HepG2 (cell line): ENCODE measurements around the gene CDKL2. TPM values are rescaled to one million over a fixed set of nuclear protein-coding genes. Genes with fewer than 3 reads are reported as not detected.

Source experiments
- GTF2F1 ChIP-seq: fragments of 150-350 bp; IDR thresholded peaks from 2 replicates; pipeline ENCODE4 v1.6.1; 2014; ENCODE audit warnings: low read length
- HDAC2 ChIP-seq: sonication (generic); formaldehyde crosslinking; IDR thresholded peaks from 2 replicates; pipeline ENCODE4 v1.4.0; 2020; ENCODE audit warnings: missing genetic modification reagents
- HMG20A ChIP-seq: IDR thresholded peaks from 2 replicates; pipeline ENCODE4 v1.6.1; 2016; ENCODE audit warnings: borderline replicate concordance
- ISL2 ChIP-seq: sonication (generic); formaldehyde crosslinking; IDR thresholded peaks from 2 replicates; pipeline ENCODE4 v1.5.0; 2020; ENCODE audit warnings: missing genetic modification reagents
- MYPOP ChIP-seq: sonication (generic); formaldehyde crosslinking; IDR thresholded peaks from 2 replicates; pipeline ENCODE4 v1.8.1; 2023; ENCODE audit warnings: mild to moderate bottlenecking, moderate library complexity, missing genetic modification reagents
- NFKBIZ ChIP-seq: IDR thresholded peaks from 2 replicates; pipeline ENCODE4 v1.6.1; 2018; ENCODE audit warnings: missing genetic modification reagents, missing compliant biosample characterization
- PHB2 ChIP-seq: fragments of 450-650 bp; IDR thresholded peaks from 2 replicates; pipeline ENCODE4 v1.6.1; 2018; ENCODE audit not compliant: partially characterized antibody
- PRDM10 ChIP-seq: sonication (generic); formaldehyde crosslinking; IDR thresholded peaks from 2 replicates; pipeline ENCODE4 v1.4.0; 2020; ENCODE audit warnings: low read depth, missing genetic modification reagents
- SSRP1 ChIP-seq: IDR thresholded peaks from 2 replicates; pipeline ENCODE4 v1.6.1; 2016; ENCODE audit warnings: control low read depth
- THYN1 ChIP-seq: sonication (generic); formaldehyde crosslinking; IDR thresholded peaks from 2 replicates; pipeline ENCODE4 v1.8.1; 2023; ENCODE audit warnings: low read depth, mild to moderate bottlenecking, moderate library complexity, missing genetic modification reagents, borderline replicate concordance
- TRIM22 ChIP-seq: fragments of 450-650 bp; IDR thresholded peaks from 2 replicates; pipeline ENCODE4 v1.6.1; 2017
- ZNF180 ChIP-seq: sonication (generic); formaldehyde crosslinking; IDR thresholded peaks from 2 replicates; pipeline ENCODE4 v1.4.0; 2020; ENCODE audit warnings: low read depth, missing genetic modification reagents, borderline replicate concordance
- ZNF513 ChIP-seq: sonication (generic); formaldehyde crosslinking; conservative IDR thresholded peaks from 2 replicates; pipeline ENCODE4 v1.5.0; 2020; ENCODE audit warnings: missing genetic modification reagents
- ZNF563 ChIP-seq: sonication (generic); formaldehyde crosslinking; IDR thresholded peaks from 2 replicates; pipeline ENCODE4 v1.8.0; 2022; ENCODE audit warnings: mild to moderate bottlenecking, moderate library complexity, missing genetic modification reagents
- ZNF747 ChIP-seq: sonication (generic); formaldehyde crosslinking; IDR thresholded peaks from 2 replicates; pipeline ENCODE4 v1.8.1; 2023; ENCODE audit warnings: missing genetic modification reagents, mild to moderate bottlenecking, borderline replicate concordance
- ZNF770 ChIP-seq: sonication (generic); formaldehyde crosslinking; IDR thresholded peaks from 2 replicates; pipeline ENCODE4 v1.5.0; 2020; ENCODE audit warnings: mild to moderate bottlenecking, missing genetic modification reagents
- polyA plus RNA-seq, 8 experiments: library from polyadenylated mRNA; depleted of rRNA in 3 of 8; stranded (reverse) in 7 of 8; unstranded in 1 of 8; fragments of >200 nt; fragmentation: Illumina TruSeq in 4 of 8; extraction: Trizol in 4 of 8; gene quantifications; 2 replicates each; pipeline versions ENCODE4 v1.2.1 to v1.2.3, GENCODE V29; 2011 to 2016; ENCODE audit warnings: low read depth in 4 of 8, missing spikeins in 1 of 8, mixed read lengths in 1 of 8; ENCODE audit not compliant: insufficient read depth in 1 of 8
- total RNA-seq, 5 experiments: library from RNA; depleted of rRNA; stranded (reverse); fragments of >200 nt; fragmentation: Illumina TruSeq; extraction: Trizol; gene quantifications; 2 replicates each; pipeline ENCODE4 v1.2.3, GENCODE V29; 2016; ENCODE audit warnings: low read depth in 1 of 5

Gene CDKL2
- total and polyA plus RNA-seq, 2 of the 13 experiments (the other 11 are each of a cell fraction or from before 2014, with no cell fraction given): not detected

GRCh38 chr4:75673027-75673958 lies 43.0 kb upstream of the CDKL2 start, which contains the start of gene G3BP2 (continued):
- TF ChIP-seq SSRP1 (CRISPR knock-in tag): no peak
- TF ChIP-seq HDAC2 (CRISPR knock-in tag): peak; percentile 58
- TF ChIP-seq NFKBIZ (CRISPR knock-in tag): no peak
- no peak for TF ChIP-seq TRIM22
- no peak for TF ChIP-seq ZNF513 (CRISPR knock-in tag)
- peak; percentile 84 for TF ChIP-seq MYPOP (CRISPR knock-in tag)
- TF ChIP-seq ZNF180 (CRISPR knock-in tag): no peak
- peak; percentile 50; the same call in 1 of the 2 replicates for TF ChIP-seq ZNF563 (CRISPR knock-in tag)
- peak; percentile 97 for TF ChIP-seq ZNF747
- peak; percentile 63 for TF ChIP-seq ISL2 (CRISPR knock-in tag)
- TF ChIP-seq PRDM10: no peak
- peak; percentile 57 for TF ChIP-seq ZNF770
- TF ChIP-seq HMG20A (CRISPR knock-in tag): peak; percentile 34; the same call in 1 of the 2 replicates
- TF ChIP-seq GTF2F1: 0 out of 2 replicates have a peak, but pooled peaks have one; percentile 19
- TF ChIP-seq PHB2: no peak
- TF ChIP-seq THYN1: no peak
